Epithelial cell of esophagus (primary cell): ENCODE results near the gene SHANK2.

Source experiments
- DNase-seq: peaks from one replicate; pipeline ENCODE4 v3.0.0; 2010; ENCODE audit warnings: low read depth
- H3K4me3 ChIP-seq: 2 replicates; pipeline ENCODE4 v1.5.1; 2011; ENCODE audit warnings: mild to moderate bottlenecking, low read length, control low read depth
- TF ChIP-seq, protein P1 (sequence below): IDR thresholded peaks from 2 replicates; pipeline ENCODE4 v1.5.1; 2011; ENCODE audit warnings: low read depth, mild to moderate bottlenecking, low read length, control low read depth, inconsistent platforms; ENCODE audit not compliant: insufficient read depth; ENCODE audit errors: missing control alignments

Gene SHANK2

DNA sequence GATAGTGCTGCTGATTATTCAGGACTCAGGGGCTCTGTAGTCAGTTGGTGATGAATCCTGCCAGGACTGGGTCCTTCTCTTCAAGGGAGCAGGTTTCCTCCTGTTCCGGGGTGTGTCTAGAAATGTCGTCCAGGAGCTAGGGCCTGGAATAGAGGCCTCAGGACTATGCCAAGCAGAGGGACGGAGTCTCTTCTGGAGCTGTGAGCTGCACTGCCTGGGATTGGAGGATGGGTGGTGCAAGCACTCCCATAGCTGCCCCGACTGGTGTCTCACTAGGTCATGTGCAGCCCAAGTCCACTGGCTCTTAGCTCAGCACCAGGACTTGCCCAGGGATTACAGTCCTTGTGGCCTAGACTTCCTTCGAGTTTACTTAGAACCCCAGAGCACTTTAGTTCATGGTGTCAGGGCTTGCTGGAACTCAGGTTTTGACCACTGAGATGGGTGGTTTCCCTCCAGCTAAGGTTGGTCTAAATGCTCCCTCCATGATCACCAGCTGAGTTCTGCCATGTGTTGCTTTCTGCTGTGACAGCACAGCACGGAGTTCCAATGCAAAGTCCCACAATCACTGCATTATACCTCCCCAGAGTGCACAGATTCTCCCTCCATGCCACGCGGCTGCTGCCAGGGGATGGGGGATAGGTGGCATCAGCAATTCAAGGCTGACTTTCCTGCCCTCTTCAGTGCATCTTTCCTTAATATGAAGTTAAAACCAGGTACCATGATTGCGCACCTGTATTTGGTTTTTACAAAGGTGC is 42.6 kb upstream of the SHANK2 start:
- no peak for DNase-seq
- no peak overlapping the region for H3K4me3 ChIP-seq
- TF ChIP-seq, protein P1, sequence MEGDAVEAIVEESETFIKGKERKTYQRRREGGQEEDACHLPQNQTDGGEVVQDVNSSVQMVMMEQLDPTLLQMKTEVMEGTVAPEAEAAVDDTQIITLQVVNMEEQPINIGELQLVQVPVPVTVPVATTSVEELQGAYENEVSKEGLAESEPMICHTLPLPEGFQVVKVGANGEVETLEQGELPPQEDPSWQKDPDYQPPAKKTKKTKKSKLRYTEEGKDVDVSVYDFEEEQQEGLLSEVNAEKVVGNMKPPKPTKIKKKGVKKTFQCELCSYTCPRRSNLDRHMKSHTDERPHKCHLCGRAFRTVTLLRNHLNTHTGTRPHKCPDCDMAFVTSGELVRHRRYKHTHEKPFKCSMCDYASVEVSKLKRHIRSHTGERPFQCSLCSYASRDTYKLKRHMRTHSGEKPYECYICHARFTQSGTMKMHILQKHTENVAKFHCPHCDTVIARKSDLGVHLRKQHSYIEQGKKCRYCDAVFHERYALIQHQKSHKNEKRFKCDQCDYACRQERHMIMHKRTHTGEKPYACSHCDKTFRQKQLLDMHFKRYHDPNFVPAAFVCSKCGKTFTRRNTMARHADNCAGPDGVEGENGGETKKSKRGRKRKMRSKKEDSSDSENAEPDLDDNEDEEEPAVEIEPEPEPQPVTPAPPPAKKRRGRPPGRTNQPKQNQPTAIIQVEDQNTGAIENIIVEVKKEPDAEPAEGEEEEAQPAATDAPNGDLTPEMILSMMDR = no peak

DNA sequence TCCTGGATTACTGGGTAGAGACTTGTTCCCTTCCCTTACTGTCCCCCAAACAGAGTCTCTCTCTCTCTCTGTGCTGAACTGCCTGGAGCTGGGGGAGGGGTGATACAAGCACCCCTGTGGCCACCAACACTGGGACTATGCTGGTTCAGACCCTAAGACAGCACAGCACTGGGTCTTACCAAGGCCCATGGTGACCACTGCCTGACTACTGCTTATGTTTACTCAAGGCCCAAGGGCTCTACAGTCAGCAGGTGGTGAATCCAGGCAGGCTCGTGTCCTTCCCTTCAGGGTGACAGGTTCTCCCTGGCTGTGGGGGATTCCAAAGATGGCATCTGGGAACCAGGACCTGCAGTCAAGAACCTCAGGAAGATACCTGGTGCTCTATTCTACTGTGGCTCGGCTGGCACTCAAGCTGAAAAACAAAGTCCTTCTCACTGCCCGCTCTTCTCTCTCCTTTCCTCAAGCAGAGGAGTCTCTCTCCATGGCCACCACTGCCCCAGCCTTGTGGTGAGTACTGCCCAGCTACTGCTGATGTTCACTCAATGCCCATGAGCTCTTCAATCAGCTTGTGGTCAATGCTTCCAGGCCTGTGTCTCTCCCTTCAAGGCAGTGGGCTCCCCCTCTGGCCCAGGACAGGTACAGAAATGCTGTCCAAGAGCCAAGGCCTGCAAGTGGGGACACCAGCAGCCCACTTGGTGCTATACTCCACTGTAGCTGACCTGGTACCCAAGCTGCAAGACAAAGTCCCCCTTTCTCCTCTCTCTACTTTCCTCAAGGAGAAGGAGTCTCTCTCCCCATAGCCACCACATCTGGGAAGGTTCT is 41.8 kb upstream of the SHANK2 start:
- TF ChIP-seq, protein P1 = no peak

DNA sequence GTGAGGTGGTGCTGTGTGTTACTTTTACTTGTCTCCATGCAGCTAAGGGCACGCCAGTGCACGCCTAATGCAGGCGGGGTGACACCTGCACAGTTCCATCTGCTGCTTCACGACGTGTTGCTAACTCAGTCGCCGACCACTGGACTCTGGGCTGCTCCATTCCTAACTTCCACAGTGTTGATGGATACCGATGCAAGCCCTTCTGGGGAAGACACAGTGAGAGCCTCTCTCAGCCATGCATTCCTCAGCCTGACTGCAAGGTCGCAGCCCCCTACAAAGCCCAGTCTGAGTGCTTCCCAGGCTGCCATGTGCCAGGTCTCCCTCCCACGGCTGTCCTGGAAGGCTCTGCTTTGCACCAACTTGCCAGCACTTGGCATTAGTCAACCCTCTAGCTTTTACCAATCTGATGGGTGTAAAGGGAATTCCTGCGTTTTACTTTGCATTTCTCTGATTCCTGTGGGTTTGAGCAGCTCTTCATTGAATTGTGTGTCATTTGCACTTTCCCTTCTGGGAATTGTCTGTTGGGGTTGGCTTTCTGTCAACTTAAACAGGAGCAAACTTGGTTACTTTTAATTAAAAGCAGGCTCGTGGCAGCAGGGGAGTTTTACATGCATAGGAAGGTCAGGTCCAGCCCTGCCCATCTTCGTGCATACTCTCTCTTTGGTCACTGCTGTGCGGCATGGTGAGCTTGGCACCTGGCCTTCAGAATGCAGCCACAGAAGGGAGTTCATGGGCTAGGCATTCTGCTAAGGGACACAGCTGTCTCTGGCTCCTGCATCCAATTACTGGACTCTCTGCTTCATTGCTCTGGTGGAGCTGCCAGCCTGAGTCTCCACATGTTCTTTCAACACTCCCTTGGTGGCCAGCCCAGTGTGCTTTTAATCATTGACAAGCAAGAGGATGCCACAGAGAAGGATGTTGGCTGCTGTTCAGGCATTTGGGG is 34.6 kb upstream of the SHANK2 start:
- H3K4me3 ChIP-seq = peak overlapping the region; percentile 5
- DNase-seq = peak; percentile 85
- TF ChIP-seq, protein P1 = no peak

More for the DNA sequence above, 41.8 kb upstream of the SHANK2 start:
- no peak overlapping the region for H3K4me3 ChIP-seq
- no peak for DNase-seq

DNA sequence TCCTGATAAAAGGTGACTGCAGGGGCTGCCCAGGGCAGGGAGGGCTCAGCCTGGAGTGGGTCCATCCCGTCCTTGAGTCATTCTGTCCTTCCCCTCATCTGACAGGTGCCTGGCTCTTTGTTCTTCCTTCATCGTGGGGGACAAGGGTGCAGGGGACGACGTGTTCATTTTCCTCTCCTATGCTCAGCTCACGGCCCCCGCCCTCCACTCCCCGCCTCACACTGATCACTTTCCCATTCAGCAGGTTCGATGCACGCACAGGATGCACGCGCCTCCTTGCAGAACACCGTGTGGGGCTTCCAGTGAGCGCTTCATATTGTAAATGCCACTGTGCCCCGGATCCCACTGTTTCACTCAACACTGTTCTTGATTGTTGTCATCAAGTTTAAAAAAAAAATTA is 32.7 kb upstream of the SHANK2 start:
- no peak for DNase-seq
- H3K4me3 ChIP-seq = no peak overlapping the region
- TF ChIP-seq, protein P1 = no peak

DNA sequence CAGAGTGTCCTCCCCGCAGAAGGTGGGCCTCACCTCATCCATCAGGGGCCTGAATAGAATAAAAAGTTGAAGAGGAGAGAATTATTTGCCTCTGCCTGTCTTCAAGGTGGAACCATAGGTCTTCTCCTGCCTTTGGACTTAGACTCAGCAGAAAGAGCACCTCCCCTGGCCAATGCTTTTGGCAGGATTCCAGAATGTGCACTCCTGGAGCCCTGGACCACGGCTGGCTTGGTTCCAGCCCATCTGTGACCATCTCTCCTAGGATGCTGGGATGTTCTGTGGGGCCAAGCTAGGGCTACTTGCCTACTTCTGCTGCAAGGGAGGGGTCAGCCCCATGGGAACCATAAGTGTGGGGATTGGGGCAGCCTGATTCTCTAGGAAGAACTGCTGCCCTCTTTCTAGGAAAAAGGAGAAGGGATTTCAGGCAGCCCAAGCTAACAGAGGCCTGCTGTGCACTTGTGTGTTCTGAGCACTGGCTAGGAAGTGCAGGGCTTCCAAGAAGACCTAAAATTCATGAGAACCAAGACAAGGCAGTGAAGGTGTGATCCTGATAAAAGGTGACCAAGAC is 32.2 kb upstream of the SHANK2 start:
- TF ChIP-seq, protein P1 = no peak

DNA sequence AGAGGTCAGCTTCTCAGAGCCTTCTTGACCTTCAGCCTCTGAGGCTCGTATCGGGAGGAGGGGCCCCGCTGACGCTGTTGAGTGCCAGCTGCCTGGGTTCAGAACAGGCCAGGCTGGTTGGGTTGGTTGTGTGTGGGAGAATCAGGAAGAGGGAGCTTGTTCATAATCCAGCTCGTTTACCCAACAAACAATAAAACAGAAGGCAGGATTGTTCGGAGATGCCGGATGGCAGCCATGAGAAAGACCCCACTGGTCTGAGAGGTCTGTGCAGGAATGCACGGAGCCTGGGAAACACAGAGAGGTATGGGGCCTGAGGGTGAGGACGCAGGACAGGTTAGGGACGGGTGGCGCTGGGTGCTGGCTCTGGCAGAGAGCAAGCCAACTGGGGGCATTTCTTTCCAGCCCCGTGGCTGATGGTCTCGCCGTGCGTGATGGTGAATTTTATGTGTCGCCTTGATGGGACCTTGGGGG is 31.6 kb upstream of the SHANK2 start:
- TF ChIP-seq, protein P1 = no peak
- H3K4me3 ChIP-seq = peak overlapping the region; percentile 48
- peak; percentile 88 for DNase-seq

More for the DNA sequence above, 32.2 kb upstream of the SHANK2 start:
- H3K4me3 ChIP-seq = peak overlapping the region; percentile 48
- no peak for DNase-seq
